H1 (cell line): ENCODE data around the gene GIGYF2. TPM values are rescaled to one million over a fixed set of nuclear protein-coding genes. Genes with fewer than 3 reads are reported as not detected.

Experiments used
- CTCF ChIA-PET: fragments of 300-600 bp; sonication (Branson Sonifier 250); formaldehyde crosslinking; loops from one replicate; lab custom pipeline; 2021; ENCODE audit not compliant: partially characterized antibody; lab: Charles Lee
- POLR2A ChIA-PET: fragments of 300-600 bp; sonication (Branson Sonifier 250); formaldehyde crosslinking; loops from one replicate; lab custom pipeline; 2021; ENCODE audit warnings: inconsistent platforms; ENCODE audit not compliant: partially characterized antibody; lab: Charles Lee
- DNase-seq, 2 experiments: peaks; one replicate each; pipeline versions ENCODE4 v3.0.0 to v3.0.0-alpha.2; 2010 to 2022; ENCODE audit warnings: low spot score in 2 of 2, low read depth in 1 of 2, mixed read lengths in 1 of 2
- FAIRE-seq: peaks from 2 replicates; lab custom pipeline; 2011; peaks lifted over from hg19 to GRCh38; lab: Jason Lieb, UNC
- H2AFZ ChIP-seq: 2 replicates; pipeline ENCODE4 v1.8.1; 2012; ENCODE audit warnings: low read length, inconsistent platforms
- H2AK5ac ChIP-seq: 2 replicates; pipeline ENCODE4 v1.6.1; 2013; ENCODE audit warnings: low read depth, low read length
- H2BK120ac ChIP-seq: replicated peaks from 2 replicates; pipeline ENCODE3; 2013; ENCODE audit warnings: low read depth, low read length, inconsistent platforms
- H2BK12ac ChIP-seq: 2 replicates; pipeline ENCODE4 v1.6.1; 2013; ENCODE audit warnings: low read depth, low read length
- H2BK15ac ChIP-seq: 2 replicates; pipeline ENCODE4 v1.6.1; 2013; ENCODE audit warnings: low read length
- H2BK20ac ChIP-seq: 2 replicates; pipeline ENCODE4 v1.6.1; 2013; ENCODE audit warnings: low read length
- H2BK5ac ChIP-seq: 2 replicates; pipeline ENCODE4 v1.6.1; 2013; ENCODE audit warnings: low read depth, low read length
- H3K14ac ChIP-seq: 2 replicates; pipeline ENCODE4 v1.6.1; 2013; ENCODE audit warnings: inconsistent platforms; ENCODE audit not compliant: insufficient read length
- H3K18ac ChIP-seq: 2 replicates; pipeline ENCODE4 v1.6.1; 2013; ENCODE audit warnings: low read length; ENCODE audit errors: extremely low read depth
- H3K23ac ChIP-seq: 2 replicates; pipeline ENCODE4 v1.6.1; 2013; ENCODE audit warnings: inconsistent platforms; ENCODE audit not compliant: insufficient read length
- H3K23me2 ChIP-seq: 2 replicates; pipeline ENCODE4 v1.6.1; 2013; ENCODE audit warnings: low read depth, low read length
- H3K27ac ChIP-seq: 2 replicates; pipeline ENCODE4 v1.6.1; 2011; ENCODE audit warnings: low read depth, low read length, inconsistent platforms
- H3K27me3 ChIP-seq, 4 experiments: replicated peaks in 1 of 4; 1 replicate in 1 of 4; 2 replicates in 3 of 4; pipeline versions ENCODE4 v1.6.1 to v1.8.1; 2011 to 2013; ENCODE audit warnings: low read length in 3 of 4, mild to moderate bottlenecking in 3 of 4, inconsistent platforms in 2 of 4, mixed read lengths in 2 of 4, moderate library complexity in 1 of 4; ENCODE audit not compliant: control insufficient read depth in 3 of 4, insufficient read depth in 3 of 4; ENCODE audit errors: extremely low read depth in 1 of 4
- H3K36me3 ChIP-seq, 4 experiments: 2 replicates each; pipeline versions ENCODE4 v1.6.1 to v1.8.1; 2011 to 2013; ENCODE audit warnings: mild to moderate bottlenecking in 4 of 4, low read length in 3 of 4, moderate library complexity in 2 of 4, control low read depth in 1 of 4, inconsistent platforms in 1 of 4; ENCODE audit not compliant: insufficient read depth in 4 of 4, control insufficient read depth in 2 of 4
- H3K4ac ChIP-seq: replicated peaks from 2 replicates; pipeline ENCODE3; 2013; ENCODE audit warnings: low read length, low read depth, mixed read lengths, inconsistent platforms; ENCODE audit not compliant: insufficient read length
- H3K4me1 ChIP-seq, 4 experiments: replicated peaks in 1 of 4; 1 replicate in 1 of 4; 2 replicates in 3 of 4; pipeline versions ENCODE4 v1.6.1 to v1.8.1; 2011 to 2013; ENCODE audit warnings: low read length in 3 of 4, inconsistent platforms in 2 of 4, mixed read lengths in 1 of 4; ENCODE audit not compliant: insufficient read depth in 4 of 4, control insufficient read depth in 3 of 4
- H3K4me2 ChIP-seq, 2 experiments: 2 replicates each; pipeline versions ENCODE4 v1.6.1 to v1.8.1; 2011 to 2013; ENCODE audit warnings: low read depth in 2 of 2, low read length in 2 of 2, control low read depth in 1 of 2, inconsistent platforms in 1 of 2, mild to moderate bottlenecking in 1 of 2; ENCODE audit not compliant: insufficient read depth in 1 of 2
- H3K4me3 ChIP-seq, 4 experiments: fragments of 200-600, 300-600 bp in 1 of 4; sonication (generic), shearing (Covaris generic), sonication (Bioruptor Twin) in 1 of 4; 2 replicates each; pipeline versions ENCODE4 v1.5.1 to v1.8.1; 2011 to 2016; ENCODE audit warnings: low read length in 4 of 4, low read depth in 3 of 4, control low read depth in 2 of 4, inconsistent platforms in 2 of 4, mild to moderate bottlenecking in 2 of 4, mixed read lengths in 1 of 4, moderate library complexity in 1 of 4; ENCODE audit not compliant: insufficient read depth in 2 of 4; ENCODE audit errors: extremely low read depth in 1 of 4
- H3K56ac ChIP-seq: replicated peaks from 2 replicates; pipeline ENCODE3; 2013; ENCODE audit warnings: low read depth, mild to moderate bottlenecking, mixed read lengths, low read length, inconsistent platforms; ENCODE audit not compliant: insufficient read length
- H3K79me1 ChIP-seq: 2 replicates; pipeline ENCODE4 v1.6.1; 2013; ENCODE audit warnings: low read depth, low read length, control low read depth
- H3K79me2 ChIP-seq, 2 experiments: 2 replicates each; pipeline versions ENCODE4 v1.6.1 to v1.8.1; 2012 to 2013; ENCODE audit warnings: low read length in 2 of 2, mild to moderate bottlenecking in 2 of 2, inconsistent platforms in 1 of 2; ENCODE audit not compliant: insufficient read depth in 2 of 2, control insufficient read depth in 1 of 2
- H3K9ac ChIP-seq, 4 experiments: replicated peaks in 1 of 4; 1 replicate in 1 of 4; 2 replicates in 3 of 4; pipeline versions ENCODE4 v1.6.1 to v1.8.1; 2011 to 2013; ENCODE audit warnings: low read depth in 3 of 4, low read length in 3 of 4, control low read depth in 2 of 4, mild to moderate bottlenecking in 2 of 4, moderate library complexity in 2 of 4, inconsistent platforms in 1 of 4; ENCODE audit errors: extremely low read depth in 1 of 4
- H3K9me3 ChIP-seq, 2 experiments: 2 replicates each; pipeline versions ENCODE4 v1.6.1 to v1.8.1; 2012 to 2013; ENCODE audit warnings: mild to moderate bottlenecking in 2 of 2, moderate library complexity in 2 of 2, control low read depth in 1 of 2, inconsistent platforms in 1 of 2, low read depth in 1 of 2, low read length in 1 of 2, mixed read lengths in 1 of 2; ENCODE audit not compliant: insufficient read depth in 2 of 2
- H4K20me1 ChIP-seq, 2 experiments: replicated peaks in 1 of 2; 2 replicates each; pipeline versions ENCODE3 to v1.8.1; 2011 to 2013; ENCODE audit warnings: inconsistent platforms in 2 of 2, low read length in 2 of 2, mild to moderate bottlenecking in 1 of 2; ENCODE audit not compliant: insufficient read depth in 2 of 2, control insufficient read depth in 1 of 2
- H4K5ac ChIP-seq: 2 replicates; pipeline ENCODE4 v1.6.1; 2013; ENCODE audit warnings: low read length, low read depth, mixed read lengths, inconsistent platforms; ENCODE audit not compliant: insufficient read length
- H4K8ac ChIP-seq: 2 replicates; pipeline ENCODE4 v1.8.0; 2013; ENCODE audit warnings: mild to moderate bottlenecking, moderate library complexity, low read length, inconsistent platforms; ENCODE audit not compliant: insufficient read depth; ENCODE audit errors: extremely low read depth
- H4K91ac ChIP-seq: replicated peaks from 2 replicates; pipeline ENCODE3; 2013; ENCODE audit warnings: low read length, mixed read lengths, inconsistent platforms; ENCODE audit not compliant: insufficient read length
- SIRT6 ChIP-seq: IDR thresholded peaks from one replicate; pipeline ENCODE4 v1.7.1; 2012; ENCODE audit warnings: low read length, inconsistent platforms
- WGBS, 2 experiments: shearing (Covaris generic) in 1 of 2; methylation state at CpG; one replicate each; pipeline versions ENCODE4 v1.1.6 to v1.1.7; 2013 to 2015; ENCODE audit warnings: low lambda C conversion rate in 2 of 2, mixed read lengths in 2 of 2, inconsistent platforms in 1 of 2, low coverage in 1 of 2, missing lambda C conversion rate in 1 of 2; ENCODE audit not compliant: insufficient replicate concordance in 2 of 2, insufficient coverage in 1 of 2, insufficient read length in 1 of 2; ENCODE audit errors: extremely low coverage in 1 of 2, missing lambda C conversion rate in 1 of 2; 5-methylcytosine and 5-hydroxymethylcytosine counted together
- polyA plus RNA-seq, 7 experiments: library from polyadenylated mRNA; depleted of rRNA in 3 of 7; stranded (reverse) in 5 of 7; unstranded in 2 of 7; fragments of >200 nt in 5 of 7; fragments of 200-250 nt in 2 of 7; gene quantifications; 1 replicate in 5 of 7; 2 replicates in 1 of 7; 4 replicates in 1 of 7; pipeline versions ENCODE4 v1.2.1 to v1.2.3, GENCODE V29; 2011 to 2013; ENCODE audit warnings: missing spikeins in 2 of 7, mixed read lengths in 2 of 7
- total RNA-seq: library from RNA; stranded (reverse); fragmentation: NEBNext Ultra II Directional; extraction: Animal tissue kit (Norgen Biotek cat#: 25700); gene quantifications from 2 replicates; pipeline ENCODE4 v1.2.1, GENCODE V29; 2021

The GIGYF2 gene
- total and polyA plus RNA-seq, 2 of the 8 experiments (the other 6 are each of a cell fraction or from before 2014, with no cell fraction given), result 22.3 to 62.0 TPM

DNA sequence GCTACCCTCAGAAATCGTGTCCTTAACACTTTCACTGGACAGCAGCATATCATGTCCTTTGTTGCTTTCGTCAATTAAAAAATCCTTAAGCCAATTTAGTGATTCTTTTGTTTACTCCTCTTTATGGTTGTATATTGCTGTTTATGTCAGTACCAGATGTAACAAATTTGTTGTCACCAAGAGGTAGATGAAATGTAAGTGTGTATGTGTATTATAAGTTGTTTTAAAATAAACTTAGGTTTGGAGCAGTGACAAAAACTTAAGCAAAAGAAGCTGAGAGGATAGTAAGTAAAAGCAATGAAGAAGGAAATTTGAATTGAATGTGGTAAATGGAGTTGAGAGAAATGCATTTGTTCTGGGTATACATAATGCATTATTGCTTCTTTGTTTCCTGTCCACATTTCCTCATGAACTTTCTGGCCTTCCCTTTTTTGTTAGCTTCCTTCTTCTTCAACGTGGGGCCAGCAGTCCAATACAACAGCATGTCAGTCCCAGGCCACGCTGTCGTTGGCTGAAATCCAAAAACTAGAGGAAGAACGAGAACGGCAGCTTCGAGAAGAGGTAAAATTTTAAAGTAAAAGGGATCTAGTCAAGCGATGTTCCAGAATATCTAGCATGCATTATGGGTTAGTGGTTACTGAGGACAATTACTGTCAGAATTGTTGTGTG, 142.4 kb downstream of the GIGYF2 start:
- H3K18ac ChIP-seq, result no peak overlapping the region
- no peak overlapping the region for H2BK5ac ChIP-seq
- H2BK12ac ChIP-seq, result no peak overlapping the region
- ChIA-PET CTCF (interaction anchor here (1.0 kb wide), 1 partner anchor 144 kb away, joined by 3 read pairs; no protein-coding TSS in a partner anchor), POLR2A (no interaction called here)
- H3K36me3 ChIP-seq, result peaks cover 5 to 41% (median 25%) of the 10 kb centered on the region in 4 experiments
- no peaks in the 10 kb centered on the region for H3K4me1 ChIP-seq
- H3K9ac ChIP-seq, result no peak overlapping the region
- H3K27me3 ChIP-seq, result no peaks in the 10 kb centered on the region
- H3K9me3 ChIP-seq, result no peaks in the 10 kb centered on the region
- TF ChIP-seq SIRT6, result no peak
- H2BK120ac ChIP-seq, result no peak overlapping the region
- H4K8ac ChIP-seq, result no peak overlapping the region
- no peak overlapping the region for H3K4me3 ChIP-seq
- H2AFZ ChIP-seq, result no peak overlapping the region
- H2BK15ac ChIP-seq, result no peak overlapping the region
- H2BK20ac ChIP-seq, result no peak overlapping the region
- DNase-seq, result no peak
- no peak for FAIRE-seq
- no peak overlapping the region for H2AK5ac ChIP-seq
- no peaks in the 10 kb centered on the region for H4K20me1 ChIP-seq
- H3K14ac ChIP-seq, result no peak overlapping the region
- no peaks in the 10 kb centered on the region for H3K23me2 ChIP-seq
- no peaks in the 10 kb centered on the region for H3K79me1 ChIP-seq
- WGBS, 2 experiments, result 82% methylated on average over 9 of the region's 9 CpGs; no CpG with 5 or more reads in 1 of the 2 experiments
- H3K4me2 ChIP-seq, result no peak overlapping the region
- H3K79me2 ChIP-seq, result no peaks in the 10 kb centered on the region
- no peak overlapping the region for H3K4ac ChIP-seq
- no peak overlapping the region for H3K23ac ChIP-seq
- no peak overlapping the region for H3K56ac ChIP-seq
- no peak overlapping the region for H3K27ac ChIP-seq
- H4K5ac ChIP-seq, result no peak overlapping the region
- H4K91ac ChIP-seq, result no peak overlapping the region
